HEK293T (cell line): Measurements from ENCODE around the gene PAK4.

Source experiments
- ARNT ChIP-seq: fragments of 450-650 bp; IDR thresholded peaks from 2 replicates; pipeline ENCODE4 v1.6.1; 2017; ENCODE audit warnings: mild to moderate bottlenecking
- BHLHE40 ChIP-seq: fragments of 450-650 bp; IDR thresholded peaks from 2 replicates; pipeline ENCODE4 v1.6.1; 2016; ENCODE audit warnings: mild to moderate bottlenecking, moderate library complexity, borderline replicate concordance
- FOXA1 ChIP-seq: fragments of 450-650 bp; IDR thresholded peaks from 2 replicates; pipeline ENCODE4 v1.6.1; 2016; ENCODE audit warnings: mild to moderate bottlenecking
- FOXK2 ChIP-seq: fragments of 450-650 bp; IDR thresholded peaks from 2 replicates; pipeline ENCODE4 v1.6.1; 2016; ENCODE audit warnings: mild to moderate bottlenecking
- FOXM1 ChIP-seq: fragments of 450-650 bp; IDR thresholded peaks from 2 replicates; pipeline ENCODE4 v1.6.1; 2017; ENCODE audit warnings: mild to moderate bottlenecking, borderline replicate concordance
- LEF1 ChIP-seq: fragments of 450-650 bp; IDR thresholded peaks from 2 replicates; pipeline ENCODE4 v1.6.1; 2017; ENCODE audit warnings: mild to moderate bottlenecking, borderline replicate concordance
- NFRKB ChIP-seq: fragments of 450-650 bp; IDR thresholded peaks from 2 replicates; pipeline ENCODE4 v1.6.1; 2016; ENCODE audit warnings: mild to moderate bottlenecking, moderate library complexity
- PKNOX1 ChIP-seq: fragments of 450-650 bp; IDR thresholded peaks from 2 replicates; pipeline ENCODE4 v1.6.1; 2016
- SP1 ChIP-seq: fragments of 450-650 bp; IDR thresholded peaks from 2 replicates; pipeline ENCODE4 v1.6.1; 2017
- SUZ12 ChIP-seq: fragments of 450-650 bp; IDR thresholded peaks from 2 replicates; pipeline ENCODE4 v1.6.1; 2016; ENCODE audit warnings: mild to moderate bottlenecking
- TARDBP ChIP-seq: fragments of 450-650 bp; IDR thresholded peaks from 2 replicates; pipeline ENCODE4 v1.6.1; 2016
- ZNF384 ChIP-seq: fragments of 450-650 bp; IDR thresholded peaks from 2 replicates; pipeline ENCODE4 v1.6.1; 2016

- TF ChIP-seq SP1 (no peak), FOXM1 (no peak), SUZ12 (no peak), BHLHE40 (no peak), FOXA1 (no peak), NFRKB (no peak), TARDBP (no peak), ZNF384 (no peak), LEF1 (no peak), FOXK2 (no peak), ARNT (no peak), PKNOX1 (no peak)
Observed at GRCh38 chr19:39125199-39125553, 410 bp upstream of the PAK4 start.
